Measurements from ENCODE around the gene ELF2. TPM values are rescaled to one million over a fixed set of nuclear protein-coding genes. Genes with fewer than 3 reads are reported as not detected.

ELF2 gene
- polyA plus RNA-seq, 1 of the 3 experiments (the other 2 are of a cell fraction): 14.0 TPM

DNA sequence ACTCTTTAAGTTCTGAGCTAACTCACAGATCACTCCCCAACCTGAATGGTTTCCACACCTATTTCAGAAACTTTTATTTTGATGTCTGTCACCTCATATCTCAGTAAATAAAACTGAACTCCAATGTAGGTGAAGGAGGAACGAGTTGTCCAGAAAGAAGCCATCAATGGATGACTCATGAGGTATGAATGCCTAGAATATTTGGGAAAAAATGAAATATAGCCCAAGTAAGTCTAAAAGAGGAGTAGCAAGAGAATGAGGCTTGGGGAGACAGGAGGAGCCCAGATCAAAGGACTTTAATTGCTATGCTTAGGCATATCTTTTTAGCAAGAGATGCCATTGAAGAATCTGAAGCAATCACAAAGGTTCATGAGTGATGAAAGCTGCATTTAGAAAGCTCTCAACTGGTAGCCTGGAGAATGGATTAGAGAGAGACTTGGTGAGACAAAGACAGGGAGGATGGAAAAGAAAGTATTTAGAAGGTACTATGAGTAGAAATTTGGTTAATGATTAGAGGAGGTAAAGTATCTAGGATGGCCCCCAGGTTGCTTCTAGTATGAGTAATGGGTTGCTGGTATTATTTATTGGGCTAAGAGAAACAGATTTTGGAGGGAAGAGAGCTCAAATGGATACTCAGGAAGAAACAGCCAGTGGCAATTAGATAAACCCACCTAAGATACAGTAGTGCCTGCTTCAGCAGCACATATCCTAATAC lies 122.1 kb downstream of the ELF2 start:
- Histone ChIP-seq H4K20me1 (ENCODE audit: insufficient read depth) (peaks cover 19% of the 10 kb centered on the region), H3K9ac (no peak overlapping the region), H3K9me2 (no peaks in the 10 kb centered on the region), H2AFZ (ENCODE audit: low read depth) (no peak overlapping the region), H3K4me2 (no peak overlapping the region), H3K36me3 (replicated peaks in 1 of 2; ENCODE audit: control insufficient read depth in 1 of 2, insufficient read depth in 2 of 2, low read length in 1 of 2) (peaks cover 55 to 71% of the 10 kb centered on the region in 2 experiments), H3F3A (replicated peaks; ENCODE audit: insufficient read depth) (peaks cover 32% of the 10 kb centered on the region), H3K27me3 (ENCODE audit: insufficient read depth) (no peaks in the 10 kb centered on the region), H3K9me3 (no peaks in the 10 kb centered on the region), H3K79me2 (ENCODE audit: insufficient read depth) (peaks cover 66% of the 10 kb centered on the region), H3K27ac (ENCODE audit: low read depth in 2 of 2, low read length in 1 of 2) (peak overlapping the region in 1 of 2 experiments; percentile 6; a peak in 1 of 4 replicates), H3K4me1 (ENCODE audit: control insufficient read depth in 1 of 2, insufficient read depth in 2 of 2, low read depth in 1 of 2, low read length in 1 of 2) (0 out of 4 replicates have a peak, but pooled peaks cover 0 to 4% of the 10 kb centered on the region in 2 experiments), H3K4me3 (ENCODE audit: low read depth in 2 of 2, low read length in 1 of 2) (no peak overlapping the region)
- WGBS (ENCODE audit: low lambda C conversion rate): 18% methylated on average over 1 of the region's 1 CpG
- no peak for DNase-seq
- ChIA-PET POLR2A (no interaction called here), CTCF (interaction anchor here (2.1 kb wide), 1 partner anchor 24 kb away, joined by 10 read pairs; no protein-coding TSS in a partner anchor)
- TF ChIP-seq, protein P1, sequence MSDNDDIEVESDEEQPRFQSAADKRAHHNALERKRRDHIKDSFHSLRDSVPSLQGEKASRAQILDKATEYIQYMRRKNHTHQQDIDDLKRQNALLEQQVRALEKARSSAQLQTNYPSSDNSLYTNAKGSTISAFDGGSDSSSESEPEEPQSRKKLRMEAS (IDR thresholded peaks at IDR 0.05; ENCODE audit: low read depth): no peak
- TF ChIP-seq JUND (IDR thresholded peaks at IDR 0.05) (peak; percentile 39), MEF2A (IDR thresholded peaks at IDR 0.05; ENCODE audit: borderline replicate concordance, low read depth) (no peak), FOSL2 (IDR thresholded peaks at IDR 0.05; ENCODE audit: borderline replicate concordance, low read depth) (peak; percentile 41; the same call in 1 of the 2 replicates), EZH2phosphoT487 (IDR thresholded peaks at IDR 0.05; ENCODE audit: borderline replicate concordance, low read depth) (no peak), RCOR1 (IDR thresholded peaks at IDR 0.05; ENCODE audit: low read length) (no peak), MXI1 (IDR thresholded peaks at IDR 0.05; ENCODE audit: low read depth, low read length) (no peak), POLR2AphosphoS5 (IDR thresholded peaks at IDR 0.05; ENCODE audit: low read depth, low read length) (no peak), NFIC (IDR thresholded peaks at IDR 0.05; ENCODE audit: borderline replicate concordance) (no peak), GATA2 (CRISPR knock-in tag; IDR thresholded peaks at IDR 0.05) (no peak), GABPA (IDR thresholded peaks at IDR 0.05; ENCODE audit: low read depth) (no peak)
- TF ChIP-seq, protein P2, sequence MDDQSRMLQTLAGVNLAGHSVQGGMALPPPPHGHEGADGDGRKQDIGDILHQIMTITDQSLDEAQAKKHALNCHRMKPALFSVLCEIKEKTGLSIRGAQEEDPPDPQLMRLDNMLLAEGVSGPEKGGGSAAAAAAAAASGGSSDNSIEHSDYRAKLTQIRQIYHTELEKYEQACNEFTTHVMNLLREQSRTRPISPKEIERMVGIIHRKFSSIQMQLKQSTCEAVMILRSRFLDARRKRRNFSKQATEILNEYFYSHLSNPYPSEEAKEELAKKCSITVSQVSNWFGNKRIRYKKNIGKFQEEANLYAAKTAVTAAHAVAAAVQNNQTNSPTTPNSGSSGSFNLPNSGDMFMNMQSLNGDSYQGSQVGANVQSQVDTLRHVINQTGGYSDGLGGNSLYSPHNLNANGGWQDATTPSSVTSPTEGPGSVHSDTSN (IDR thresholded peaks at IDR 0.05): peak; percentile 13; the same call in 1 of the 2 replicates

GRCh38 chr4:139053909-139054308 lies 123.1 kb downstream of the ELF2 start:
- CTCF ChIA-PET: interaction anchor here (2.1 to 2.6 kb wide), 2 partner anchors 23 kb away, joined by 10 read pairs; no protein-coding TSS in a partner anchor

More at GRCh38 chr4:139053909-139054308, 123.1 kb downstream of the ELF2 start:
- Histone ChIP-seq H2AFZ (ENCODE audit: low read depth) (no peak overlapping the region), H3K4me2 (no peak overlapping the region), H3K36me3 (replicated peaks in 1 of 2; ENCODE audit: control insufficient read depth in 1 of 2, insufficient read depth in 2 of 2, low read length in 1 of 2) (peaks cover 53 to 72% of the 10 kb centered on the region in 2 experiments), H4K20me1 (ENCODE audit: insufficient read depth) (peaks cover 19% of the 10 kb centered on the region), H3K27ac (ENCODE audit: low read depth in 2 of 2, low read length in 1 of 2) (no peak overlapping the region), H3K27me3 (ENCODE audit: insufficient read depth) (no peaks in the 10 kb centered on the region), H3F3A (replicated peaks; ENCODE audit: insufficient read depth) (peaks cover 24% of the 10 kb centered on the region), H3K4me1 (ENCODE audit: control insufficient read depth in 1 of 2, insufficient read depth in 2 of 2, low read depth in 1 of 2, low read length in 1 of 2) (0 out of 4 replicates have a peak, but pooled peaks cover 0 to 4% of the 10 kb centered on the region in 2 experiments), H3K9me2 (no peaks in the 10 kb centered on the region), H3K9ac (no peak overlapping the region), H3K4me3 (ENCODE audit: low read depth in 2 of 2, low read length in 1 of 2) (no peak overlapping the region), H3K79me2 (ENCODE audit: insufficient read depth) (peaks cover 76% of the 10 kb centered on the region), H3K9me3 (no peaks in the 10 kb centered on the region)
- POLR2A ChIA-PET: no interaction called here
- DNase-seq: no peak
- 100% methylated on average over 1 of the region's 1 CpG for WGBS (ENCODE audit: low lambda C conversion rate)
- TF ChIP-seq NRF1 (IDR thresholded peaks at IDR 0.05; ENCODE audit: low read depth, low read length) (no peak), MXI1 (IDR thresholded peaks at IDR 0.05; ENCODE audit: low read depth, low read length) (no peak), SMC3 (IDR thresholded peaks at IDR 0.05; ENCODE audit: low read depth, low read length) (no peak), TAF1 (IDR thresholded peaks at IDR 0.05; ENCODE audit: borderline replicate concordance, low read depth, low read length) (no peak), TEAD4 (IDR thresholded peaks at IDR 0.05; ENCODE audit: borderline replicate concordance, insufficient read depth) (no peak), RAD21 (IDR thresholded peaks at IDR 0.05; ENCODE audit: low read length) (no peak)
- TF ChIP-seq, protein P2 (IDR thresholded peaks at IDR 0.05): no peak
